ENCODE results near the gene DHRS7. TPM values are rescaled to one million over a fixed set of nuclear protein-coding genes. Genes with fewer than 3 reads are reported as not detected.

The DHRS7 gene
- total and polyA plus RNA-seq, 2 donors (not counting 3 experiments of a cell fraction or from before 2014, with no cell fraction given): 28.6 to 29.3 TPM

- FAIRE-seq: no peak
- intact Hi-C loops (cut with micrococcal nuclease) (no loop called here), dilution Hi-C loops (cut with MboI; ENCODE audit: extremely low pct_ligation_motif_present, low sequenced_read_pairs) (no loop called here)
- Histone ChIP-seq H3K9me3 (replicated peaks; ENCODE audit: control insufficient read depth, insufficient read depth, low read length) (no peaks in the 10 kb centered on the region), H3K79me2 (ENCODE audit: control insufficient read depth, insufficient read depth, low read length) (peaks cover 13% of the 10 kb centered on the region), H4K20me1 (replicated peaks; ENCODE audit: control insufficient read depth, extremely low read depth, insufficient read depth, low read length) (no peaks in the 10 kb centered on the region), H3K4me2 (ENCODE audit: insufficient read depth, low read length) (no peak overlapping the region), H3K4me3 (replicated peaks in 1 of 3; ENCODE audit: insufficient read depth in 1 of 3, low read depth in 1 of 3, low read length in 3 of 3) (no peak overlapping the region), H3K36me3 (ENCODE audit: control insufficient read depth in 2 of 2, extremely low read depth in 1 of 2, insufficient read depth in 2 of 2, low read length in 2 of 2) (peaks cover 6 to 14% of the 10 kb centered on the region in 2 experiments), H3K9me1 (replicated peaks; ENCODE audit: control insufficient read depth, extremely low read depth, insufficient read depth, low read length) (no peaks in the 10 kb centered on the region), H2AFZ (ENCODE audit: low read depth, low read length) (no peak overlapping the region), H3K9ac (replicated peaks; ENCODE audit: extremely low read depth, insufficient read depth, low read length) (no peak overlapping the region), H3K27ac (ENCODE audit: insufficient read depth, low read depth, low read length) (no peak overlapping the region), H3K27me3 (ENCODE audit: control insufficient read depth in 2 of 2, insufficient read depth in 2 of 2, low read length in 2 of 2) (no peaks in the 10 kb centered on the region), H3K4me1 (ENCODE audit: control insufficient read depth, extremely low read depth, insufficient read depth, low read length) (no peaks in the 10 kb centered on the region)
- no peak for DNase-seq (ENCODE audit: low read depth, low spot score)
- POLR2A ChIA-PET: no interaction called here
- CTCF ChIA-PET: no interaction called here
- BruUV-seq (replicated peaks): no TSS peak
- TF ChIP-seq MAX (IDR thresholded peaks at IDR 0.05; ENCODE audit: insufficient read depth, insufficient read length): no peak
- no peak for TF ChIP-seq EZH2 (IDR thresholded peaks at IDR 0.05; ENCODE audit: borderline replicate concordance, low read depth, low read length, severe bottlenecking)
- no peak for TF ChIP-seq MYC (IDR thresholded peaks at IDR 0.05; ENCODE audit: low read depth, low read length)
- no peak for TF ChIP-seq GATA2 (IDR thresholded peaks at IDR 0.05; ENCODE audit: insufficient read depth, insufficient read length, low read depth, low read length)
- no peak for TF ChIP-seq JUN (IDR thresholded peaks at IDR 0.05; ENCODE audit: borderline replicate concordance, insufficient read depth, insufficient read length, low read depth)
- TF ChIP-seq POLR2AphosphoS5 (IDR thresholded peaks at IDR 0.05; ENCODE audit: insufficient read depth, low read depth, low read length): no peak
- no peak for TF ChIP-seq CTCF (IDR thresholded peaks at IDR 0.05; ENCODE audit: extremely low read depth in 1 of 2, insufficient read depth in 1 of 2, low read depth in 1 of 2, low read length in 2 of 2)
- TF ChIP-seq FOS (IDR thresholded peaks at IDR 0.05; ENCODE audit: borderline replicate concordance, insufficient read depth, low read length): no peak
- no peak for TF ChIP-seq POLR2A (IDR thresholded peaks at IDR 0.05; ENCODE audit: low read depth, low read length)
Measured at GRCh38 chr14:60116181-60116580, 49.0 kb downstream of the DHRS7 start.
